Esophagus squamous epithelium (tissue), 4 donors: ENCODE results near the gene SEPTIN14.

Experiments
- CTCF ChIP-seq, 6 experiments: fragments of 450-650 bp in 4 of 6; fragments of 200-600 bp in 2 of 6; sonication (generic) in 2 of 6; IDR thresholded peaks; one replicate each; pipeline ENCODE4 v1.5.1; 2016 to 2019; ENCODE audit warnings: antibody characterized with exemption in 6 of 6, mild to moderate bottlenecking in 4 of 6, moderate library complexity in 4 of 6
- POLR2A ChIP-seq, 4 donors: fragments of 450-650 bp; IDR thresholded peaks; one replicate each; pipeline ENCODE4 v1.6.1; 2017; ENCODE audit warnings: antibody characterized with exemption in 4 of 4, mild to moderate bottlenecking in 4 of 4, moderate library complexity in 3 of 4

GRCh38 chr7:55818686-55819085 lies 43.9 kb downstream of the SEPTIN14 start:
- TF ChIP-seq POLR2A (IDR thresholded peaks at IDR 0.05) (no peak), CTCF (IDR thresholded peaks at IDR 0.05) (no peak)
